A549 (cell line): ENCODE results near the gene ACVR1C. TPM values are rescaled to one million over a fixed set of nuclear protein-coding genes. Genes with fewer than 3 reads are reported as not detected.

Experiments
- ATAC-seq, 2 experiments: fragments of 200-7000 bp in 1 of 2; fragments of >200 bp in 1 of 2; cut with Nextera tagmentation in 1 of 2; cut with Tn5 transposase in 1 of 2; 3 replicates each; pipeline versions ENCODE4 v1.8.0 to v1.9.1; 2018 to 2020; ENCODE audit warnings: mild to moderate bottlenecking in 1 of 2, moderate library complexity in 1 of 2
- CTCF ChIA-PET: fragments of 300-600 bp; sonication (Branson Sonifier 250); formaldehyde crosslinking; extraction: SDS; loops from one replicate; lab custom pipeline; 2021; ENCODE audit warnings: antibody characterized with exemption, inconsistent platforms; lab: Yijun Ruan, JAX
- POLR2A ChIA-PET: fragments of 350-600 bp; formaldehyde crosslinking; extraction: SDS; loops from one replicate; lab custom pipeline; 2021; ENCODE audit warnings: antibody characterized with exemption, inconsistent platforms; lab: Yijun Ruan, JAX
- DNase-seq, 2 experiments: peaks; one replicate each; pipeline versions ENCODE4 v3.0.0 to v3.0.0-alpha.2; 2011 to 2016; ENCODE audit warnings: low read depth in 1 of 2, low spot score in 1 of 2
- FAIRE-seq: peaks from 2 replicates; lab custom pipeline; 2011; peaks lifted over from hg19 to GRCh38; lab: Jason Lieb, UNC
- H3K27ac ChIP-seq, 2 experiments: fragments of >200 bp; sonication (Bioruptor Twin); formaldehyde crosslinking; 3 replicates each; pipeline ENCODE4 v1.5.1; 2016 to 2017
- H3K4me1 ChIP-seq: fragments of >200 bp; sonication (Bioruptor Twin); formaldehyde crosslinking; 3 replicates; pipeline ENCODE4 v1.6.1; 2016
- H3K4me2 ChIP-seq: fragments of >200 bp; sonication (Bioruptor Twin); formaldehyde crosslinking; 3 replicates; pipeline ENCODE4 v1.6.1; 2016
- H3K4me3 ChIP-seq: fragments of >200 bp; sonication (Bioruptor Twin); formaldehyde crosslinking; 3 replicates; pipeline ENCODE4 v1.5.1; 2016
- H3K9me3 ChIP-seq: fragments of >200 bp; sonication (Bioruptor Twin); formaldehyde crosslinking; 3 replicates; pipeline ENCODE4 v1.6.1; 2016
- CBX8 ChIP-seq: fragments of 200-600 bp; sonication (generic); IDR thresholded peaks from 2 replicates; pipeline ENCODE4 v1.6.1; 2016
- CHD2 ChIP-seq: fragments of 150-350 bp; IDR thresholded peaks from 2 replicates; pipeline ENCODE4 v1.6.1; 2014; ENCODE audit warnings: low read length; ENCODE audit not compliant: partially characterized antibody
- CHD4 ChIP-seq: fragments of 200-600 bp; sonication (generic); IDR thresholded peaks from 2 replicates; pipeline ENCODE4 v1.6.1; 2016; ENCODE audit warnings: antibody characterized with exemption, mild to moderate bottlenecking, borderline replicate concordance
- GATA3 ChIP-seq: IDR thresholded peaks from 2 replicates; pipeline ENCODE4 v1.6.1; 2012; ENCODE audit warnings: borderline replicate concordance
- HEYL ChIP-seq: fragments of 250-450 bp; sonication (Bioruptor Pico); IDR thresholded peaks from 2 replicates; pipeline ENCODE4 v1.8.0; 2021; ENCODE audit warnings: mild to moderate bottlenecking, moderate library complexity
- HOXB13 ChIP-seq: fragments of 250-450 bp; sonication (Bioruptor Pico); IDR thresholded peaks from 2 replicates; pipeline ENCODE4 v1.5.0; 2020; ENCODE audit warnings: low read depth, mild to moderate bottlenecking, moderate library complexity
- HOXB5 ChIP-seq: fragments of 250-450 bp; sonication (Bioruptor Pico); IDR thresholded peaks from 2 replicates; pipeline ENCODE4 v1.5.0; 2020; ENCODE audit warnings: mild to moderate bottlenecking, moderate library complexity
- JUNB ChIP-seq: fragments of >200 bp; sonication (Bioruptor Twin); formaldehyde crosslinking; IDR thresholded peaks from 2 replicates; pipeline ENCODE4 v1.6.1; 2016
- KDM5A ChIP-seq: fragments of 200-600 bp; sonication (generic); IDR thresholded peaks from 2 replicates; pipeline ENCODE4 v1.6.1; 2016; ENCODE audit warnings: antibody characterized with exemption, mild to moderate bottlenecking
- PHF8 ChIP-seq: fragments of 200-600 bp; sonication (generic); IDR thresholded peaks from 2 replicates; pipeline ENCODE4 v1.6.1; 2016; ENCODE audit warnings: low read depth, mild to moderate bottlenecking, antibody characterized with exemption, moderate library complexity, borderline replicate concordance
- POLR2A ChIP-seq: IDR thresholded peaks from 2 replicates; pipeline ENCODE4 v1.6.1; 2012; ENCODE audit warnings: mild to moderate bottlenecking, low read length
- RAD21 ChIP-seq, 2 experiments: fragments of >200 bp in 1 of 2; sonication (Bioruptor Twin) in 1 of 2; formaldehyde crosslinking in 1 of 2; IDR thresholded peaks in 1 of 2; conservative IDR thresholded peaks in 1 of 2; 2 replicates in 1 of 2; 3 replicates in 1 of 2; pipeline ENCODE4 v1.6.1; 2012 to 2018; ENCODE audit warnings: inconsistent platforms in 1 of 2
- RNF2 ChIP-seq: fragments of 200-600 bp; sonication (generic); IDR thresholded peaks from 2 replicates; pipeline ENCODE4 v1.6.1; 2016; ENCODE audit warnings: low read depth, mild to moderate bottlenecking, antibody characterized with exemption, moderate library complexity, borderline replicate concordance
- SMC3 ChIP-seq: fragments of >200 bp; sonication (Bioruptor Twin); formaldehyde crosslinking; IDR thresholded peaks from 3 replicates; pipeline ENCODE4 v1.6.1; 2018; ENCODE audit warnings: inconsistent platforms
- SREBF2 ChIP-seq: fragments of 450-650 bp; IDR thresholded peaks from 2 replicates; pipeline ENCODE4 v1.6.1; 2014; ENCODE audit warnings: mild to moderate bottlenecking, moderate library complexity
- TFCP2L1 ChIP-seq: fragments of 250-450 bp; sonication (Bioruptor Pico); IDR thresholded peaks from 2 replicates; pipeline ENCODE4 v1.5.0; 2021; ENCODE audit warnings: mild to moderate bottlenecking
- ZC3H11A ChIP-seq: fragments of 450-650 bp; IDR thresholded peaks from 2 replicates; pipeline ENCODE4 v1.6.1; 2014; ENCODE audit warnings: antibody characterized with exemption, mild to moderate bottlenecking
- ZFP36 ChIP-seq: fragments of 450-650 bp; IDR thresholded peaks from 2 replicates; pipeline ENCODE4 v1.6.1; 2014; ENCODE audit warnings: borderline replicate concordance; ENCODE audit not compliant: partially characterized antibody
- ZNF302 ChIP-seq: fragments of 250-450 bp; sonication (Bioruptor Pico); IDR thresholded peaks from 2 replicates; pipeline ENCODE4 v1.9.0; 2021; ENCODE audit warnings: inconsistent platforms, mild to moderate bottlenecking, moderate library complexity
- ZSCAN20 ChIP-seq: fragments of 250-450 bp; sonication (Bioruptor Pico); IDR thresholded peaks from 2 replicates; pipeline ENCODE4 v1.8.0; 2022; ENCODE audit warnings: mild to moderate bottlenecking, moderate library complexity
- WGBS: methylation state at CpG from one replicate; pipeline ENCODE4 v1.1.6; 2017; ENCODE audit errors: missing lambda C conversion rate; 5-methylcytosine and 5-hydroxymethylcytosine counted together
- polyA plus RNA-seq, 4 experiments: library from polyadenylated mRNA; depleted of rRNA in 3 of 4; stranded (reverse); fragments of >200 nt; fragmentation: RNase III in 1 of 4; extraction: RNeasy Plus Mini Kit Qiagen cat#74134 plus additional on column Dnase treatment in 1 of 4; gene quantifications; 2 replicates in 3 of 4; 3 replicates in 1 of 4; pipeline ENCODE4 v1.2.3, GENCODE V29; 2011 to 2017
- TF ChIP-seq, protein P1 (sequence below): fragments of >200 bp; sonication (Bioruptor Twin); formaldehyde crosslinking; IDR thresholded peaks from 3 replicates; pipeline ENCODE4 v1.6.1; 2016
- TF ChIP-seq, protein P2 (sequence below): IDR thresholded peaks from 2 replicates; pipeline ENCODE4 v1.6.1; 2012
- TF ChIP-seq, protein P3 (sequence below): fragments of 250-450 bp; sonication (Bioruptor Pico); IDR thresholded peaks from 2 replicates; pipeline ENCODE4 v1.5.0; 2020; ENCODE audit warnings: low read depth, mild to moderate bottlenecking, moderate library complexity
- TF ChIP-seq, protein P4 (sequence below): IDR thresholded peaks from 2 replicates; pipeline ENCODE4 v1.6.1; 2012
- TF ChIP-seq, protein P5 (sequence below): fragments of >200 bp; sonication (Bioruptor Twin); formaldehyde crosslinking; IDR thresholded peaks from 3 replicates; pipeline ENCODE4 v1.5.1; 2016
- TF ChIP-seq, protein P6 (sequence below): IDR thresholded peaks from 2 replicates; pipeline ENCODE4 v1.6.1; 2012; ENCODE audit warnings: low read depth, borderline replicate concordance
- TF ChIP-seq, protein P7 (sequence below): fragments of 250-450 bp; sonication (Bioruptor Pico); IDR thresholded peaks from 2 replicates; pipeline ENCODE4 v1.5.0; 2021; ENCODE audit warnings: mild to moderate bottlenecking, moderate library complexity, borderline replicate concordance

ACVR1C gene
- polyA plus RNA-seq, 2 of the 4 experiments (the other 2 are of a cell fraction) = 0.06 TPM; not detected in 1

DNA sequence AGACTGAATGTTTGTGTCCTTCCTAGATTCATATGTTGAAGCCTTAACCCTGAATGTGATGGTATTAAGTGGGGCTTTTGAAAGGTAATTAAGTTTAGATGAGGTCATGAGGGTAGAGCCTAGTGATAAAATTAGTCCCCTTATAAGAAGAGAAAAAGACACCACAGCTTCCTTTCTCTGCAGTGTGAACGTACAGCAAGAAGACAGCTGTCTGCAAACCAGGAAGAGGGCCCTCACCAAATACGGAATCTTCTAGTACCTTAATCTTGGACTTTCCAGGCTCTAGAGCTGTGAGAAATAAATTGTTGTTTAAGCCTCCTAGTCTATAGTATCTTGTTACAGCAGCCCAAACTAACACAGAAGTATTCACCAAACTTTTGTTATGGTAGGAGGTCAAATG lies 127.6 kb downstream of the ACVR1C start:
- ATAC-seq = no peak
- FAIRE-seq = no peak
- H3K27ac ChIP-seq = no peak overlapping the region
- ChIA-PET POLR2A (no interaction called here), CTCF (no interaction called here)
- TF ChIP-seq, protein P1, sequence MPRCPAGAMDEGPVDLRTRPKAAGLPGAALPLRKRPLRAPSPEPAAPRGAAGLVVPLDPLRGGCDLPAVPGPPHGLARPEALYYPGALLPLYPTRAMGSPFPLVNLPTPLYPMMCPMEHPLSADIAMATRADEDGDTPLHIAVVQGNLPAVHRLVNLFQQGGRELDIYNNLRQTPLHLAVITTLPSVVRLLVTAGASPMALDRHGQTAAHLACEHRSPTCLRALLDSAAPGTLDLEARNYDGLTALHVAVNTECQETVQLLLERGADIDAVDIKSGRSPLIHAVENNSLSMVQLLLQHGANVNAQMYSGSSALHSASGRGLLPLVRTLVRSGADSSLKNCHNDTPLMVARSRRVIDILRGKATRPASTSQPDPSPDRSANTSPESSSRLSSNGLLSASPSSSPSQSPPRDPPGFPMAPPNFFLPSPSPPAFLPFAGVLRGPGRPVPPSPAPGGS = no peak
- TF ChIP-seq KDM5A (no peak), RNF2 (no peak), HEYL (no peak), ZFP36 (no peak), HOXB13 (CRISPR knock-in tag) (no peak), CHD4 (no peak), POLR2A (no peak), TFCP2L1 (CRISPR knock-in tag) (no peak)
- TF ChIP-seq, protein P2, sequence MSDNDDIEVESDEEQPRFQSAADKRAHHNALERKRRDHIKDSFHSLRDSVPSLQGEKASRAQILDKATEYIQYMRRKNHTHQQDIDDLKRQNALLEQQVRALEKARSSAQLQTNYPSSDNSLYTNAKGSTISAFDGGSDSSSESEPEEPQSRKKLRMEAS = no peak
- no peaks in the 10 kb centered on the region for H3K9me3 ChIP-seq
- H3K4me1 ChIP-seq = no peaks in the 10 kb centered on the region
- DNase-seq = no peak
- 66% methylated on average over 2 of the region's 2 CpGs for WGBS
- no peak overlapping the region for H3K4me3 ChIP-seq
- H3K4me2 ChIP-seq = no peak overlapping the region

DNA sequence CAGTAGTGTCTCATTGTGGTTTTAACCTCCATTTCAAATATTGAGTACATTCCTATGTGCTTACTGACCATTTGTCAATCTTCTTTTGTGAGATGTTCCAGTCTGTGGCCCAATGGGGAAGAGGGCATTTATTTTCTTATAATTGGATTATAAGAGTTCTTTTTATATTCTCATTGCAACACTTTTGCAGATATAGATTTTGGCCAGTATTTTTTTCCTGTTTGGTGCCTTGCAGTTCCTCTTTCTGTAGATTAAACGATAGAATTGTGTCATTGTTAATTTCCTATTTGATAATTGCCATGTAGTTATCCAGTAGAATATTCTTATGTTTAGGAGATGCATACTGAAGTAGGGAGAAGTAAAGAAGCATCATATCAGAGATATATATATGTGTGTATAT lies 128.3 kb downstream of the ACVR1C start:
- FAIRE-seq (no peak), DNase-seq (no peak), ATAC-seq (no peak)
- Histone ChIP-seq H3K27ac (no peak overlapping the region), H3K4me3 (no peak overlapping the region), H3K4me1 (no peaks in the 10 kb centered on the region), H3K4me2 (no peak overlapping the region), H3K9me3 (no peaks in the 10 kb centered on the region)
- WGBS = 26% methylated on average over 1 of the region's 1 CpG
- POLR2A ChIA-PET = no interaction called here
- CTCF ChIA-PET = no interaction called here
- TF ChIP-seq ZSCAN20 (CRISPR knock-in tag) = no peak
- no peak for TF ChIP-seq HOXB5 (CRISPR knock-in tag)
- TF ChIP-seq, protein P3, sequence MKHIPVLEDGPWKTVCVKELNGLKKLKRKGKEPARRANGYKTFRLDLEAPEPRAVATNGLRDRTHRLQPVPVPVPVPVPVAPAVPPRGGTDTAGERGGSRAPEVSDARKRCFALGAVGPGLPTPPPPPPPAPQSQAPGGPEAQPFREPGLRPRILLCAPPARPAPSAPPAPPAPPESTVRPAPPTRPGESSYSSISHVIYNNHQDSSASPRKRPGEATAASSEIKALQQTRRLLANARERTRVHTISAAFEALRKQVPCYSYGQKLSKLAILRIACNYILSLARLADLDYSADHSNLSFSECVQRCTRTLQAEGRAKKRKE (CRISPR knock-in tag) = no peak
- no peak for TF ChIP-seq ZC3H11A
- TF ChIP-seq CBX8 = no peak
- no peak for TF ChIP-seq KDM5A

DNA sequence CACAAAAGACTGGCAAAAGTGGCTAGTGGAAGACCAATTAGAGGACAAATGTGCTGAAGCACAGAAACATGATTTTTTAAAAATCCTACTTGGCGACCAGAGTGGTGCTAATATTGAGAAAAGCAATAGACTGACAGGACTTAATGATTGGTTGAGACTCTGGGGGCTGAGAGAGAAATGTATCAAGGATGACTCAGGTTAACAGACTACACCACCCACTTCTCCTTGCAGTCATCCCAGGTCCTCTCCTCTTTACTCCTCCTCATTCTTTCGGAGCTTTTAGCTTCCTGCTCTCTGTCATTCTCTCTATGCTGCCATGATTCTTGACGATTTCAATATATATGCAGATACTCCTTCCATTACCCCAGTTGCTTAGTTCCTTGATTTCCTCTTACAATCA lies 130.2 kb downstream of the ACVR1C start:
- ChIA-PET CTCF (interaction anchor here (1.5 kb wide), 1 partner anchor 512 kb away, joined by 6 read pairs; no protein-coding TSS in a partner anchor), POLR2A (no interaction called here)
- FAIRE-seq (no peak), DNase-seq (no peak), ATAC-seq (no peak)
- Histone ChIP-seq H3K27ac (no peak overlapping the region), H3K4me2 (no peak overlapping the region), H3K4me3 (no peak overlapping the region), H3K4me1 (no peaks in the 10 kb centered on the region), H3K9me3 (no peaks in the 10 kb centered on the region)
- 81% methylated on average over 3 of the region's 3 CpGs for WGBS
- TF ChIP-seq SREBF2 = no peak
- TF ChIP-seq SMC3 = no peak
- no peak for TF ChIP-seq CHD2
- TF ChIP-seq ZC3H11A = no peak
- TF ChIP-seq, protein P4, sequence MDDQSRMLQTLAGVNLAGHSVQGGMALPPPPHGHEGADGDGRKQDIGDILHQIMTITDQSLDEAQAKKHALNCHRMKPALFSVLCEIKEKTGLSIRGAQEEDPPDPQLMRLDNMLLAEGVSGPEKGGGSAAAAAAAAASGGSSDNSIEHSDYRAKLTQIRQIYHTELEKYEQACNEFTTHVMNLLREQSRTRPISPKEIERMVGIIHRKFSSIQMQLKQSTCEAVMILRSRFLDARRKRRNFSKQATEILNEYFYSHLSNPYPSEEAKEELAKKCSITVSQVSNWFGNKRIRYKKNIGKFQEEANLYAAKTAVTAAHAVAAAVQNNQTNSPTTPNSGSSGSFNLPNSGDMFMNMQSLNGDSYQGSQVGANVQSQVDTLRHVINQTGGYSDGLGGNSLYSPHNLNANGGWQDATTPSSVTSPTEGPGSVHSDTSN = no peak
- no peak for TF ChIP-seq CHD4
- TF ChIP-seq RNF2 = no peak
- TF ChIP-seq, protein P5, sequence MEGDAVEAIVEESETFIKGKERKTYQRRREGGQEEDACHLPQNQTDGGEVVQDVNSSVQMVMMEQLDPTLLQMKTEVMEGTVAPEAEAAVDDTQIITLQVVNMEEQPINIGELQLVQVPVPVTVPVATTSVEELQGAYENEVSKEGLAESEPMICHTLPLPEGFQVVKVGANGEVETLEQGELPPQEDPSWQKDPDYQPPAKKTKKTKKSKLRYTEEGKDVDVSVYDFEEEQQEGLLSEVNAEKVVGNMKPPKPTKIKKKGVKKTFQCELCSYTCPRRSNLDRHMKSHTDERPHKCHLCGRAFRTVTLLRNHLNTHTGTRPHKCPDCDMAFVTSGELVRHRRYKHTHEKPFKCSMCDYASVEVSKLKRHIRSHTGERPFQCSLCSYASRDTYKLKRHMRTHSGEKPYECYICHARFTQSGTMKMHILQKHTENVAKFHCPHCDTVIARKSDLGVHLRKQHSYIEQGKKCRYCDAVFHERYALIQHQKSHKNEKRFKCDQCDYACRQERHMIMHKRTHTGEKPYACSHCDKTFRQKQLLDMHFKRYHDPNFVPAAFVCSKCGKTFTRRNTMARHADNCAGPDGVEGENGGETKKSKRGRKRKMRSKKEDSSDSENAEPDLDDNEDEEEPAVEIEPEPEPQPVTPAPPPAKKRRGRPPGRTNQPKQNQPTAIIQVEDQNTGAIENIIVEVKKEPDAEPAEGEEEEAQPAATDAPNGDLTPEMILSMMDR = no peak
- no peak for TF ChIP-seq ZNF302 (CRISPR knock-in tag)
- no peak for TF ChIP-seq JUNB
- TF ChIP-seq, protein P6, sequence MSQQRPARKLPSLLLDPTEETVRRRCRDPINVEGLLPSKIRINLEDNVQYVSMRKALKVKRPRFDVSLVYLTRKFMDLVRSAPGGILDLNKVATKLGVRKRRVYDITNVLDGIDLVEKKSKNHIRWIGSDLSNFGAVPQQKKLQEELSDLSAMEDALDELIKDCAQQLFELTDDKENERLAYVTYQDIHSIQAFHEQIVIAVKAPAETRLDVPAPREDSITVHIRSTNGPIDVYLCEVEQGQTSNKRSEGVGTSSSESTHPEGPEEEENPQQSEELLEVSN = no peak
- no peak for TF ChIP-seq CBX8
- TF ChIP-seq GATA3 = no peak
- TF ChIP-seq PHF8 = no peak
- TF ChIP-seq, protein P7, sequence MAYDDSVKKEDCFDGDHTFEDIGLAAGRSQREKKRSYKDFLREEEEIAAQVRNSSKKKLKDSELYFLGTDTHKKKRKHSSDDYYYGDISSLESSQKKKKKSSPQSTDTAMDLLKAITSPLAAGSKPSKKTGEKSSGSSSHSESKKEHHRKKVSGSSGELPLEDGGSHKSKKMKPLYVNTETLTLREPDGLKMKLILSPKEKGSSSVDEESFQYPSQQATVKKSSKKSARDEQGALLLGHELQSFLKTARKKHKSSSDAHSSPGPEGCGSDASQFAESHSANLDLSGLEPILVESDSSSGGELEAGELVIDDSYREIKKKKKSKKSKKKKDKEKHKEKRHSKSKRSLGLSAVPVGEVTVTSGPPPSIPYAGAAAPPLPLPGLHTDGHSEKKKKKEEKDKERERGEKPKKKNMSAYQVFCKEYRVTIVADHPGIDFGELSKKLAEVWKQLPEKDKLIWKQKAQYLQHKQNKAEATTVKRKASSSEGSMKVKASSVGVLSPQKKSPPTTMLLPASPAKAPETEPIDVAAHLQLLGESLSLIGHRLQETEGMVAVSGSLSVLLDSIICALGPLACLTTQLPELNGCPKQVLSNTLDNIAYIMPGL (CRISPR knock-in tag) = no peak
- no peak for TF ChIP-seq RAD21 (conservative IDR thresholded peaks at IDR 0.05 in 1 of 2, IDR thresholded peaks at IDR 0.05 in 1 of 2)
- no peak for TF ChIP-seq KDM5A
